Stimulated activated naive CD8-positive, alpha-beta T cell treated with anti-CD3 and anti-CD28 coated beads, Interleukin-15, amount 100 ng/mL, for 72 hours (primary cell): ENCODE data around the gene HOXD9.

ENCODE experiments used
- ATAC-seq: fragments of 150-1000 bp; cut with Tn5 transposase; 2 replicates; pipeline ENCODE4 v1.10.0; 2021; ENCODE audit warnings: mild to moderate bottlenecking, moderate library complexity
- DNase-seq, 2 donors: peaks; one replicate each; pipeline ENCODE4 v3.0.0; 2021 to 2022
- H3K27ac Mint-ChIP-seq, 2 donors: one replicate each; pipeline ENCODE4 v1.8.0; 2022; ENCODE audit warnings: mild to moderate bottlenecking in 2 of 2, mixed read lengths in 2 of 2, moderate library complexity in 2 of 2
- H3K27me3 Mint-ChIP-seq: one replicate; pipeline ENCODE4 v1.8.0; 2022; ENCODE audit warnings: mixed read lengths
- H3K4me1 Mint-ChIP-seq: one replicate; pipeline ENCODE4 v1.8.0; 2022; ENCODE audit warnings: mild to moderate bottlenecking, mixed read lengths
- H3K4me3 Mint-ChIP-seq, 2 donors: one replicate each; pipeline ENCODE4 v1.8.0; 2022; ENCODE audit warnings: mild to moderate bottlenecking in 2 of 2, mixed read lengths in 2 of 2, moderate library complexity in 1 of 2
- H3K9me3 Mint-ChIP-seq, 2 donors: one replicate each; pipeline ENCODE4 v1.8.0; 2022; ENCODE audit warnings: mixed read lengths in 2 of 2

Gene HOXD9

DNA sequence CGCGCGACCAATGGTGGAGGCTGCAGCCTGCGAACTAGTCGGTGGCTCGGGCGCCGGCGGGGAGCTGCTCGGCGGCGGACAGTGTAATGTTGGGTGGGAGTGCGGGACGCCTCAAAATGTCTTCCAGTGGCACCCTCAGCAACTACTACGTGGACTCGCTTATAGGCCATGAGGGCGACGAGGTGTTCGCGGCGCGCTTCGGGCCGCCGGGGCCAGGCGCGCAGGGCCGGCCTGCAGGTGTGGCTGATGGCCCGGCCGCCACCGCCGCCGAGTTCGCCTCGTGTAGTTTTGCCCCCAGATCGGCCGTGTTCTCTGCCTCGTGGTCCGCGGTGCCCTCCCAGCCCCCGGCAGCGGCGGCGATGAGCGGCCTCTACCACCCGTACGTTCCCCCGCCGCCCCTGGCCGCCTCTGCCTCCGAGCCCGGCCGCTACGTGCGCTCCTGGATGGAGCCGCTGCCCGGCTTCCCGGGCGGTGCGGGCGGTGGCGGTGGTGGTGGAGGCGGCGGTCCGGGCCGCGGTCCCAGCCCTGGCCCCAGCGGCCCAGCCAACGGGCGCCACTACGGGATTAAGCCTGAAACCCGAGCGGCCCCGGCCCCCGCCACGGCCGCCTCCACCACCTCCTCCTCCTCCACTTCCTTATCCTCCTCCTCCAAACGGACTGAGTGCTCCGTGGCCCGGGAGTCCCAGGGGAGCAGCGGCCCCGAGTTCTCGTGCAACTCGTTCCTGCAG is at the start of gene HOXD9:
TSS of gene HOXD9 (plus strand) at position 37 of the 728 bp plus-strand sequence. CDS start at position 87, 50 bp downstream.
- peaks cover 0 to 8% of the 10 kb centered on the region in 2 donors for H3K9me3 Mint-ChIP-seq
- peaks cover 99% of the 10 kb centered on the region for H3K27me3 Mint-ChIP-seq
- H3K4me3 Mint-ChIP-seq = peak within 1 kb of the TSS; percentile 68 to 80
- peaks cover 38% of the 10 kb centered on the region for H3K4me1 Mint-ChIP-seq
- no peak within 1 kb of the TSS for H3K27ac Mint-ChIP-seq
- peak in 1 of 2 donors; percentile 29 for DNase-seq
- peak; percentile 50 for ATAC-seq

DNA sequence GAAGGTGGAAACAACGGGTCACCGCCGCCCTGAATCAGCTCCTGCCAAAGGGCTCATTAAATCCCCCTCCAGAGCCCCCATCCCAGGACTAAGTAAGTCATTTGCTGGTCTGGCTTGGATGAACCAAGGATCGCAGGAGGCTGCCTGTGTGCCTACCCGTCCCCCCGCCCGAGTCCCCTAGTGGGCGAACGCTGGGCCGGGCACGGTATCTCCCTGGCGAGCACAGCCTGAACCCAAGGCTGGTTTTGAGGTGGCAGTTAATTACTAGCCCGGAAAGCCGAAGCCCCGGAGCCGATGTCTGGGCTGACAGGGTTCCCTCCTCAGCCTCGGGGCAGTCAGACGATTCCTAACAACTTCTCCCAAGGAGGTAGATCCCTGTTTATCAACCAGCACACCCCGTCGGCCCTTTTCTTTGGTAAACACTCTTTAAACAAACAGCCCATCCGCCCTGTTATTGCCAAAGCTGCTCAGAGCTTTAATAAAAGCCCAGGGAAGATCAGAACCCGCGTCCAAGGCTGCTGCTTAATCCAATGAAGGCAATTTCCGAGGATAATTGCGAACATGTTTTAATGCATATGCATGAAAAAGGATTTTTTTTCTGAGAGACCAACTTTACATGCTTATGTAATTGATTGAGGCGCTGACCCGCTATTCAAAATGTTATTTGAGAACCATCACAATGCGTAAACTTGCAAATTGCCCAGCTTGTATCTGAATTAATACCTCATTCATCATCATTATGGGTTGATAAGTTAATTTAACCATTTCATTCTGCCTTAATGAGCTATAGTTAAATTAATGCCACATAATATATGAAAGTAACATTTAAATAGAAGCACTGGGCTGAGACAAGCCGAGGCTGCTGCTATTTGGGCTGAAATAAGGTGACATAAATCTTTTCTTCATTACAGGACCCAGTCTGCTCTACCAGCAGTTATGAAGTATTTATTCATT is 49.3 kb upstream of the HOXD9 start:
- H3K27me3 Mint-ChIP-seq = peaks cover 94% of the 10 kb centered on the region
- H3K4me3 Mint-ChIP-seq = no peak overlapping the region
- H3K4me1 Mint-ChIP-seq = peaks cover 17% of the 10 kb centered on the region
- H3K27ac Mint-ChIP-seq = no peak overlapping the region
- no peak for DNase-seq
- peaks cover 5 to 15% of the 10 kb centered on the region in 2 donors for H3K9me3 Mint-ChIP-seq
- ATAC-seq = no peak

DNA sequence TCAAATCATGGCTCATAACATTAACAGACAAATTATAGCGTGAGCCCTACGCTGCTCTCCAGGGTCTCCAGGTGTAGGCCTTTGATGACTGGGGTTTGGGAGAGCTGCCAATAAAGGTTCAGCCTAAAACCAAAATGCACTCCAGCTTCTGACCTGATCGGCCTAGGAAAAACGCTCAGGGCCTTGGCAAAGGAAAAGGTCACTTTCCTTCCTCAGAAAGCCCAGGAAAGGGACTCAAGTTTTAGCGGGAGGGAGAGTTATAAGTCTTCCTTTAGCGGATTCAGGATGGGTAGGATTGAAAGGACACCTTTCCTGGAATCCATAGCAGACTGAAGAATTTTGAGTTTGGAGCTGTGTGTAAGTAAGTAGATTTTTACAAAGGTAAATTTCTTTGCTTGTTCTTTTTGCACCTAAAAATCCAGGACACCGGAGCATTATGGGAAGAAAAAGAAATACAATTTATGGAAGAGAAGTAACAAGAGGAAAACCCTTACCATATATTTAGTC is 47.5 kb upstream of the HOXD9 start:
- Mint-ChIP-seq H3K4me3 (no peak overlapping the region), H3K4me1 (peaks cover 24% of the 10 kb centered on the region), H3K27me3 (peaks cover 94% of the 10 kb centered on the region), H3K9me3 (peaks cover 10 to 31% of the 10 kb centered on the region in 2 donors), H3K27ac (no peak overlapping the region)
- DNase-seq = no peak
- no peak for ATAC-seq

DNA sequence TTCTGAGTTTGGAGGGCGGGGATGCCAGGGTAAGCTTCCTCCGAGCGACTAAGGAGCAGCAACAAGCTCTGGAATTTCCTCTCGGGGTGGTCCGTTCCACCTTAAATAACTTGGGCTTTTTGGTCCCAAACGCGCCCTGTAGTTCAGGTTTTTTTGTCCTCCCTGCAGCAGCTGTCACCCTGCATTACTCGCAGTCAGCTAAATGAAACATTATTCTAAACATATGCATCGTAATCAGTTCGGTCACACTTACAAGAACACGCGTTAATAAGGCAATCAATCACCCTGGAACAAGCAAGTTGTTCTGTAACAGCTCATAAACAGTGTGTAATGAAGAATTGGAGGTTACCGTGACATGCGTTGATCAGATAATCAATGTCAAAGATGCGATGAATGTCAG is 47.0 kb upstream of the HOXD9 start:
- ATAC-seq = no peak
- Mint-ChIP-seq H3K27ac (no peak overlapping the region), H3K9me3 (peaks cover 10 to 31% of the 10 kb centered on the region in 2 donors), H3K27me3 (peaks cover 92% of the 10 kb centered on the region), H3K4me3 (no peak overlapping the region), H3K4me1 (peaks cover 25% of the 10 kb centered on the region)
- no peak for DNase-seq

DNA sequence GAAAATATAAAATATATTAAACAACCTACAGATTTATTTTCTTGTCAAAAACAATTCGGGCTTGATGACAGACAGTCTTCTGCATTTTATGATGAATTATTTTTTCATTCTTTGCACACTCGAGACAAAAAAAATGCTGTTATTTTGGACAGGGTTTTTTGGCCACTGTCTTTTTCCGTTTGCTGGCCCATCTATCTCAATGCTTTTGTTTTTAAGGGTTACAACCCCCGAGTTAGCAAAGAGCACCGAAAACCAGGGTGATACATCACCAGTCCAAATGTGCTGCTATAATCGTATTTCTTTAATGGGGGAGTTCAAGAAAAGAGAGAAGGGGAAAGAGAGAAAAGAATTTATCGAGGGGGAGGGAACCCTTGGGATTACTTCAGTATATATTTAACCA is 46.5 kb upstream of the HOXD9 start:
- H3K27me3 Mint-ChIP-seq = peaks cover 92% of the 10 kb centered on the region
- H3K4me3 Mint-ChIP-seq = no peak overlapping the region
- H3K9me3 Mint-ChIP-seq = peaks cover 10 to 34% of the 10 kb centered on the region in 2 donors
- no peak overlapping the region for H3K27ac Mint-ChIP-seq
- ATAC-seq (no peak), DNase-seq (no peak)
- H3K4me1 Mint-ChIP-seq = peaks cover 31% of the 10 kb centered on the region

DNA sequence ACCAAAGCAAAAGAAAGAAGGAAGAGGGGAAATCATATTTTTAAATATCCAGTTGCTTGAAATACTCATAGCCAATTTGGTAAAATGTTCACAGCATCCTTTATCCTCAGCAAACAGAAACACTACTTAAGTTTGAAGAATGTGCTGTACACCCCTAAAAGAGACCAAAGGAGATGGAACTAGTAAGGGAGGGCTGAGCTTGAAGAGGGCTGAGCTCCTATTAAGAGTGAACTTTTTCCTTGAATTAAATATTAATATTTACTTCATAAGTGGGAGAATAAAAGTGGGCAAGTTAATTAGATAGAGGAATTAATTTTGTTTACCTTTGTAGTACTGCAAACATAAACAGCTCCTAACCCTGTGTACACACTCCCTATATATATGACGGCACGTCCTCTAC is 45.7 kb upstream of the HOXD9 start:
- H3K9me3 Mint-ChIP-seq = peaks cover 10 to 40% of the 10 kb centered on the region in 2 donors
- no peak for ATAC-seq
- H3K4me3 Mint-ChIP-seq = no peak overlapping the region
- peaks cover 92% of the 10 kb centered on the region for H3K27me3 Mint-ChIP-seq
- peaks cover 27% of the 10 kb centered on the region for H3K4me1 Mint-ChIP-seq
- no peak overlapping the region for H3K27ac Mint-ChIP-seq
- DNase-seq = no peak

DNA sequence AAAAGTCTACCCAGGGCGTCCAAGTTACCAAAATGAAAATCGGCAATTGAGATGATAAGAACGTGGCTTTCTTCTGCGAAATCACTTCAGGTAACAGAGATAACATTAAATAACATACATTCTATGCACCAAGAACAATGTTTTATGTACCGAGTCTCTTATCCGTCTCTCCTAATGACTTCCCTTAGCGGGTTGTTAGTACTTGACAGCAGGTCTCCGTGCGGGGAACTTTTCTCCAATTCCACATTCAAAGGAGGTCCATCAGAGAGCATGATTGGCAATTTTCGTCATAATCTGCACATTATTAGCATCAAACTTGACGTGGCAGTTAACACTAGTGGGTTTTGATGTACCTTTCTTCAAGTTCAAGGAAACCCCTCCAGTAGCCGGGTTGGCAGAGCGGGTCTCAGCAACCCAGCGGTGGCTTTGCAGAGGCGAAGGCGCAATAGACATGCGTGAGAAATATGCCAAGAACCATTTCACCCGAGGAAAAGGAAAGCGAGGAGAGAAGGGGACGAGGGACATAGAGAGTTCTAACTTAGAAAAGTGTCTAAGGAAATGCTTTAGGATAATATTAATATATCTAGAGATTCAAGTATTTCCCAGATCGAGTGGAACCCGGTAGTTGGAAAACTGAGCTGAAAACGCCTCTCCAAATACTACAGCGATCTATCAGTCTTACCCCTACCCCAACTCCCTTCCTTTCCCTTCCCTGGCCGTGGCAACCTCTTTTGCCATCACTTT is 43.8 kb upstream of the HOXD9 start:
- Mint-ChIP-seq H3K27ac (peak overlapping the region in 1 of 2 donors; percentile 82), H3K4me1 (peaks cover 36% of the 10 kb centered on the region), H3K27me3 (peaks cover 92% of the 10 kb centered on the region), H3K4me3 (no peak overlapping the region), H3K9me3 (peaks cover 13 to 48% of the 10 kb centered on the region in 2 donors)
- DNase-seq = no peak
- ATAC-seq = no peak

DNA sequence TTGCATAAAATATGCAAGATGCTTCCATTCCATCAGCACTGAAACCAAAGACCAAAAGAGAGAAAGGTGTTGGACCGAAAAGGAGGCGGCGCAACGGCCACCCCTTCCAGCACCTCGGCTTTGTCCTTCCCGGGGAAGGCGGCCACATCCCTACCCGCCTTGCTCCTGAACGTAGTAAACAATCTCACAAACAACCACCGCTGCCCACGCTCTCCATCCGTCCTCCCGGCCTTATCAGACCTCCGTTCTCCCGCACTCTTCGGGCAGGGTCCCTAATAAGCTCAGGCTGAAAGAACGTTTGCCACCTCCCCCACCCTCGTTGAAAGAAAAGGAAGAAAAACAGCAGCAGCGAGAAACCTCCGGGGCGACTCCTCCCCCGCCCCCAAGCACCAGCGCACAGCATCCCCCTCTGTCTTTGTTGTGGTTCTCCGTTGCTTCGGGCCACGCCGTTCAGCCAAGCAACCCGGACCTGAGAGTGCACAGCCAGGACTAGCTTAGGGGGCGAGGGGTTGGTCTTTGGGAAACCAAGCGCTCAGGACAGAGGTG is 43.2 kb upstream of the HOXD9 start:
- peaks cover 17 to 54% of the 10 kb centered on the region in 2 donors for H3K9me3 Mint-ChIP-seq
- DNase-seq (no peak), ATAC-seq (no peak)
- peaks cover 92% of the 10 kb centered on the region for H3K27me3 Mint-ChIP-seq
- H3K27ac Mint-ChIP-seq = peak overlapping the region in 1 of 2 donors; percentile 82
- peaks cover 36% of the 10 kb centered on the region for H3K4me1 Mint-ChIP-seq
- H3K4me3 Mint-ChIP-seq = peak overlapping the region; percentile 36 to 81

DNA sequence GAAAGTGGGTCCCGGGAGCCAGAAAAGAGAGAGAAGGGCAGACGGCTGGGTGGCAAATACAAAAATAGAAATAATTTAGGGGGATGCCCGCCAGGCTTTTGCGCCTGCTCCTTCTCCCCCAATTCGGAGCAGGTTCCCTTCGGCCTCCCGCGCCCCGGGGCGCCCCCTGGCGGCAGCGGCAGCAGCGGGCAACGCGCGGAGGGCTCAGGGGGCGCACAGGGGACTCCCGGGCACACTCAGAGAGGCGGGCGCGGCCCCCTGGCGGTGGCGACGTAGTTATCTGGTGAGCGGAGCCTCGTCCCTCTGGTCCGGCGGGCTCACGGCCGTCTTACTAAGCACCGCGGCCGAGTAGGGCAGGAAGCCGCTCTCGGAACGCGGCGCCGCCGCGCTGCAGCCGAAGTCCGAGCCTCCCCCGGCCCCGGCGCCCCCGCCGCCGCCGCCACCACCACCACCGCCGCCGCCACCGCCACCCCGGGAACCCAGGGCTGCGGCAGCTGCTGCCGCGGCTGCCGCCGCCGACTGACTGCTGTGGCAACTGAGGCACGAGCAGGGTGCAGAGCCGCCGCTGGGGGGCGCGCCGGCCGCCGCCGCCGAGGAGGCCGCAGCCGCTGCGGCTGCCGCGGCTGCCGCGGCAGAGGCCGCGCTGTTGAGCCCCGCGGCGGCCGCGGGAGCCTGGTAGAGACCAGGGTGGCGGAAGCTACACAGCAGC is 42.5 kb upstream of the HOXD9 start:
- Mint-ChIP-seq H3K9me3 (peaks cover 17 to 56% of the 10 kb centered on the region in 2 donors), H3K27ac (peak overlapping the region in 1 of 2 donors; percentile 82), H3K4me1 (peaks cover 40% of the 10 kb centered on the region), H3K4me3 (peak overlapping the region; percentile 36 to 81), H3K27me3 (peaks cover 92% of the 10 kb centered on the region)
- DNase-seq (no peak), ATAC-seq (peak; percentile 54)

DNA sequence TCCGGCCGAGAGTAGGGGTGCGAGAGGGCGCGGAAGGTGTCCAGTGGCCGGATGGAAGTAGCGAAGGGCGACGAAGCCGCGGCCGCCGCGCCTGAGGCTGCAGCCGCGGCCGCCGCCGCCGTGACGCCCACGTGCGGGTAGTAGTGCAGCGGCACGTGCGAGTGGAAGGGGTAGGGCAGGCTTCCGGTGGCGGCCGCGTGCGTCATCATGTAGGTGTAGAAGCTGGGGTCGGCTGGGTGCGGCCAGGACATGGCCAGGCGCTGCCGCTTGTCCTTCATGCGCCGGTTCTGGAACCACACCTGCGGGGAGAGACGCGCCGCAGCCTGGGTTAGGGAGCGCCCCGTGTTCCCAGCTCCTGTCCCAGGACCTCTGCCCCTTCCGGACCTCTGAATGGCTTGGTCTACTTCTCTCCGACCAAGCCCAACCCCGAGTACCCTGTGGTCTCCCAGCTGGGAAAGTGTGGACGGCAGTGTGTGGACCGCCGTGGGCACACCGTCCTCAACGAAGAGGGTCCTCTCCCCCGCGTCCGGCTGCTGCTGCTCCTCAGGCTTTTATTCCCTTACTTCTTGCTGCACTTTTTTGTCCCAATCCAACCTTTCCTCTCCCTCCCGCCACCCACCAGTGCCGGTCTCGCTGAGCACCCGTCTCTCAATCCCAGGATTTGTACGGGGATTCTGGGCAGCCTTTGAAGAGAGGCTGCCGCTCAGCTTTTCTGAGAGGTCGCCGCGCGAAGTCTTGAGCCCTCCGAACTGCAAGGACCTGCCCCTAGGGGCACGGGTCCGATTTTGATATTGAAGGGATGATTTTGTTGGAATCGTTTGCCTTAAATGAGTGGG is 41.8 kb upstream of the HOXD9 start:
- peaks cover 43% of the 10 kb centered on the region for H3K4me1 Mint-ChIP-seq
- H3K9me3 Mint-ChIP-seq = peaks cover 17 to 52% of the 10 kb centered on the region in 2 donors
- peak overlapping the region in 1 of 2 donors; percentile 52 for H3K4me3 Mint-ChIP-seq
- peaks cover 92% of the 10 kb centered on the region for H3K27me3 Mint-ChIP-seq
- DNase-seq (no peak), ATAC-seq (peak; percentile 31)
- peak overlapping the region in 1 of 2 donors; percentile 87 for H3K27ac Mint-ChIP-seq

DNA sequence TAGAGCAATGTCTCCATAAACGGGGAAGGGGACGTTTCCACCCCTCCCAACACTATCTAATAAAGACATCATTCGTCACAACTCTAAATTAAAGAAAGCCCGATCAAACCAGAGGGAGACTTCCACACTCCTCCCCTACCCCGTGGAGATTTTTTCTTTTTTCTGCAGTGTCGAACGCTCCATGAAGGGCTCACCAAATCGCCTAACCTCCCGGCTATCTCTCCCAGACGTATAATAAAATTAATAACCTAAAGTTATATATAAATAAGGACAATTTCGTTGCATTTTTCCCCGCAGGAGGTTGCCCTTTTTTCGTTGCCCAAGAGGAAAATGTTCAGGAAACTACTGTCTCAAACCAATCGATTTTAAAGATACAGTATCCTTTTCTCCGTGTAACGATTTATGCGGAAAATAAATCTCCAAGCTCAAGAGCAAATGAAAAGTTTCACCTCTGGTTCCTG is 41.1 kb upstream of the HOXD9 start:
- ATAC-seq (no peak), DNase-seq (no peak)
- H3K9me3 Mint-ChIP-seq = peaks cover 16 to 45% of the 10 kb centered on the region in 2 donors
- H3K27ac Mint-ChIP-seq = peak overlapping the region in 1 of 2 donors; percentile 87
- H3K4me3 Mint-ChIP-seq = peak overlapping the region in 1 of 2 donors; percentile 62
- H3K4me1 Mint-ChIP-seq = peaks cover 43% of the 10 kb centered on the region
- peaks cover 92% of the 10 kb centered on the region for H3K27me3 Mint-ChIP-seq

DNA sequence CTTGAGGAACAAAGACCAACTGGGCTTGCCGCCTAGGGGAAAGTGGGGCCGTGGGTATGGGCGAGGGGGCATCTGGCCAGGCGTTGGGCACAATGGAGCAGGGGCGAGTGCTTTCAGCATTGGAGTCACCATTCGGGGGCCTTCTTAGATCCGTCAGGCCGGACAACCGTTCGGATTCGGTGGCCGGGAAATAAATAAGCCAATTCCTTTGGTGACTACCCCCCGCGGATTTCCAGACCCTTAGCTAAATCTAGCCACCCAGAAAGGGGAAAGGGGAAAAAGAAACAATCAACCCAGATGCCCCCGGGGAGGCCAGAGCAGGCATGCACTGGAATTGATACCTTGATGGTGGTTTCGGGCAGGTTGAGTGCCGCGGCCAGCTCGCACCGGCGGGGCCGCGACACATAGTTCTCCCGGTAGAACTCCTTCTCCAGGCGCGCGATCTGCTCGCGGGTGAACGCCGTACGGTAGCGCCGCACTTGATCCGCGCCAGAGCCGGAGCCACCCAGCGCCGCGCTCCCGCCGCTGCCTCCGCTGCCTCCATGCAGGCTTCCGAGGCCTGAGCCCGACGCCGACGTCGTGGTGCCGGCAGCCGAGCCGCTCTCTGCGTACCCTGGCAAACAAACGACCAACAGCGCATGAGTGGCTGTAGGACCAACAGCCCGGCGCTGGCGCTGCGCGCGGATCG is 40.5 kb upstream of the HOXD9 start:
- peaks cover 12 to 45% of the 10 kb centered on the region in 2 donors for H3K9me3 Mint-ChIP-seq
- peaks cover 92% of the 10 kb centered on the region for H3K27me3 Mint-ChIP-seq
- peak overlapping the region in 1 of 2 donors; percentile 62 for H3K4me3 Mint-ChIP-seq
- DNase-seq (no peak), ATAC-seq (no peak)
- peak overlapping the region in 1 of 2 donors; percentile 93 for H3K27ac Mint-ChIP-seq
- H3K4me1 Mint-ChIP-seq = peaks cover 43% of the 10 kb centered on the region

DNA sequence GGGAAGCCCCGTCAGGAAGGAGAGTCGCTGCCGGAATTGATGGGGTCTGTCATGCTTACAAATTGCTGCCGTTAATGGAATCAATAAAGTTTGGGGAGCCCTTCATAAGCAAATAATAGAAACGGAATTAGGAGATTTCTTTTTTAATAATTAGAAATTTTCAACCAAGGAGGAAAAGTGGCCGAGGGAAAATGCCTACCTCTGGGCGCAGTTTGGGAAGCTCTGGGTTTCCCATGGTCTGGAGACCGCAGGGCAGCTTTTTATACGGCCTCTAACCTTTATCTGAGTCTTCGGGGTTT is 40.0 kb upstream of the HOXD9 start:
- Mint-ChIP-seq H3K4me1 (peaks cover 43% of the 10 kb centered on the region), H3K4me3 (no peak overlapping the region), H3K9me3 (peaks cover 12 to 49% of the 10 kb centered on the region in 2 donors), H3K27ac (peak overlapping the region in 1 of 2 donors; percentile 93), H3K27me3 (peaks cover 93% of the 10 kb centered on the region)
- DNase-seq (no peak), ATAC-seq (no peak)
